Epidermal melanocyte (primary cell): ENCODE results near the gene RGS7.

Experiments used
- DNase-seq: peaks from one replicate; pipeline ENCODE4 v3.0.0; 2011; ENCODE audit warnings: low spot score; ENCODE audit not compliant: insufficient read length

Gene RGS7

DNA sequence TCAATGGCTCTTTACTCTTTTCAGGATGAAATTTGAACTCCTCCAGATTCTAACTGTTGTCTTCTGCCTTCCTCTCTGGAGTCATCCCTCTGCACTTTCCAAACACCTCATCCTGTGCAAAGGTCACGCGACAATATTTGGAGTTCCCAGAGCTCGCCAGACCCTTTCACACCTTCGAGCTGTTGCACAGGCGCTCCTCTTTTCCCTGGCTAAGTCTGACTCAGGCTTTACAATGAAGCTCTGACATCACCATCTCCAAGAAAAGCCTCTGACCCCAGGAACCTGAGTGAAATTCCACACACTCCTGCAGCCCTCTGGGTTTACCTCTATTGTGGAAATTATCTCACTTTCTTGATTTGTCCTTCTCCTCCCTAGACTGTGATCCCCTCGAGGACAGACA is 270.3 kb downstream of the RGS7 start:
- no peak for DNase-seq

DNA sequence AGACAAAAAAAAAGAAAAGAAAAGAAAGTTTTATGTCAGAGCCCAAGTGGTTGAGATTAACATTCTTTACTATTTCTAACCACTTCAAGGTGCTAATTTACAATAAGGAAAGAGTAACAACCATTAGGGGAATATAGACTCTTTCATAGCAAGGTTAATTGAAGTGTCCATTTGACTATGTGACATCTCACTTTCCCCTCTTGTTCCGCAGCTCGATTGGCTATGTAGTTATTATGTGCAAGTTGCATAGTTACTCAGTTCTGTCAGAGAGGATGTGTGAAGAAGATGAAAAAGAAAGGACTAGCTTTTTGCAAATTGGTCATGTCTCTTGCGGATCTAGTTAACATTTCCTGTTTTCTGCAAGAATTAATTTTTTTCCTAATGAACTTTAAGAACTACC is 273.7 kb downstream of the RGS7 start:
- no peak for DNase-seq

GRCh38 chr1:241081473-241081872 is 275.5 kb downstream of the RGS7 start:
- no peak for DNase-seq

DNA sequence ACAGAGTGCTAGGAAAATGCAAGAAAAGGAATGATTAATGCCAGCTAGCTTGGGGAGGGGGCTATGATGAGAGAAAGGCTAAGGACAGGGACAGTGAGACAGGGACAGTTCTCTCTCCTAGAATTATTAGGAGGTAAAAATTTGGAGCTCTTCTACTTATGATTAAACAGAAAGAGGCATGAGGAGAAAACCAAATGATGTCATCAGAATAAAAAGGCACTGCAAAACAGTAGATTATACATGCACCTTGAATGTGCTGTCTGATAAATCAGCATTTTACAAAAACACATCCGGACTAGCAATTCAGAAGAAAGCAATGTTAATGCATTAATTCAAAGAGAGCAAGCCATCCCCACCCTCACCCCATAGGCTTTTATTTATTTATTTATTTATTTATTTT is 277.5 kb downstream of the RGS7 start:
- no peak for DNase-seq

- DNase-seq, result no peak
Observed at GRCh38 chr1:241079047-241079446, 278.0 kb downstream of the RGS7 start.

- DNase-seq, result no peak
Observed at GRCh38 chr1:241077386-241078147, 279.4 kb downstream of the RGS7 start.

DNA sequence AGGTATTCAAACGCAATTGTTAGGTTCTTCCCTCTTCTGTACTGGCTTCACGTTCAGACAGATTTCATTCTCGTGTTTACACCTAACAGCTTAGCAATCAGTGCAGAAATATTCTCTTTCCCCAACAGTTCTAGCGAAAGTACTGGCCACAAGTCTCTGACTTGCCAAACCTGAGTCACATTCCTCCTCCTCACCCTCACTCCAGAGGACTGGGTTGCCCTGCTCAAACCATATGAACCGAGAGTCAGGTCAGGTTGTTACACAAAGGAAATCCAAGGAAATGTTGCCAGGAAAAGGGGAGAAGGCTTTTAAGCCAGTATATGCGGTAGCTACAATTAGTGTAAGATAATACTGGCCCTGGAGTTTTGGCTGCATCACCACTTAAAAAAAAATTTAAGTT is 282.5 kb downstream of the RGS7 start:
- DNase-seq, result no peak

DNA sequence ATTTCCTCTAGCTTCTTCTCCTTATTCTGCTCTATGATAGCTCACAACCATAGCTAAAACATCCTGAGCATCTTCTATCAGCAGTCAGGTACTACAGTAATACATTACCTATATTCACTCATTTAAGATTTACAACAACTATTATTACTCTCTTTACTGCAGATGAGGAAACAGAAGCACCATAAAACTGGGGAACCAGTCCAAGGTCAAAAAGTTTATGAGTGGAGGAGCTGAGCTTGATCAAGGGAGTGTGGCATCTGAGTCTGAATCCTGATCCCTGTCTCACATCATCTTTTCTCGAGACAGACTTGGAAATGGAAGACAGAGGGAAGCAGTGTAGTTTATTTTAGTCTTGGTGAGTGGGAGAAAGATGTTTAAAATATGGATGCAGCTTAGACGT is 288.6 kb downstream of the RGS7 start:
- no peak for DNase-seq

DNA sequence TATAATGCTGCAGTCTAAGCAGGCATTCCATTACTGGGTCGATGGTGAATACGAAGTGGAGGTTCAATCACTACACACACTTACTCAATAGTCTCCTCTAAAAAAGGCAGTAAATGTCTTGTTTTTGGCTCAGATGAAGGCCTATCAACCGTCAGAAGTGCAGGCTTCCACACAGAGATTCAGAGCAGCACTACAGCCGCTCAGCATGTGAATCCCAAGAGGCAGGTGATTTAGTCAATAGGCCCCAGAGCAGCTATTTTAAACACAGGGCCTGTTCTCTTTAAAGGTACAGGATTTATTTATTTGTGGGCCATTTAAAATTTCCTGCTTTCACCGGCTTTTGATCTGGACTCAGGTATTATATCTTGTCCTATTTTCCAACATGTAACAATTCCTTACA is 293.7 kb downstream of the RGS7 start:
- DNase-seq, result no peak

GRCh38 chr1:241061062-241061461 is 295.9 kb downstream of the RGS7 start:
- no peak for DNase-seq

- DNase-seq, result no peak
Observed at GRCh38 chr1:241048622-241049021, 308.4 kb downstream of the RGS7 start.

GRCh38 chr1:241045659-241046058 is 311.3 kb downstream of the RGS7 start:
- DNase-seq, result no peak

DNA sequence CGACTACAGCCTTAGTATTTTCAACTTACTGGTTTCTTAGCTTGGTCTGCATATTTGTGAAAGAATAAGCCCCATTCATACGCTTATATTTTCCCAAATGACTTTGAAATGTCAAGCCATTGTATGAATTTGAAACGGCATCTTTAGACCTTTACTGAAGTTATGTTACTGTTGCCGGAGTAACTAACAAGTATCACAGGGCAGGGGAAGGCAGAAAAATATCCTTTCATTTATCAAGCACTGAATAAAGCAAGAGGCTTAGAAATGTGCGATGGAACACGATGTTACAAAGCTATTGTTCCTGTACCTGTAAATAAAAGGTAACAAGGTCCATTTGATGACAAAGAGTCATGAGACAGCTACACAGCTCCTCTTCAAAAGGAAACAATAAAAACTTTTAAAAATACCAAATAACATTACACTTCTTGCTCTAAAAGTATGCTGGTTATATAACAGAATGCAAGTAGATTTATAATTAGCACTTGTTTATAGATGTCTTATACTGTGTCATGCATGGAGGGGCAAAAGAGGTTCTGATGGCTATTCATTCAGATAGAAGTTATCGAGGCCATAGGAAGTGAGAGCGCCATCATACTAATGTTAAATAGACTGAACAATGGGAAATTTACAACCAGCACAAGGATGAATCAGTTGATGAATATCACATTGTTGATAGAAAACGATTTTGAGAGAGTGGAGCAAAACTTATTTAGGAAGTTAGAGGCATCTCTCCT is 322.6 kb downstream of the RGS7 start:
- no peak for DNase-seq

DNA sequence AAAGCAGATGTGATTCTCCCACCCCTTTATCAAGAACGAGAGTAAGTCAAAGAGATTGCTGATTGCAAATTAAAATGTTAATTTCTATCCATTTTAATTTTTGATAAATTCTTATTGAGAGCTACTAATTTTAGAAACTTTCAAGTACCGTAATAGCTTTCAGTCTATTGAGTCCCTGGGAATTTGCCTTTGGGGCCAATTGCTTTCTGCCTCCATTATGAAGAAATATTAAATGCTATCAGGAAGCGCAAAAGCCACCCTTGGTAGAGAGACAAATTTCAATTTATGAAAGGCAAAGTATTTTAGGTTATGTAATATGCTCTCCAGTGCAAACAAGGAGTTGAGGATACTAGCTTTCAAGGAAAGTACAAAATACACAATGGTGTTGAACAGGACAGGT is 332.2 kb downstream of the RGS7 start:
- DNase-seq, result no peak

DNA sequence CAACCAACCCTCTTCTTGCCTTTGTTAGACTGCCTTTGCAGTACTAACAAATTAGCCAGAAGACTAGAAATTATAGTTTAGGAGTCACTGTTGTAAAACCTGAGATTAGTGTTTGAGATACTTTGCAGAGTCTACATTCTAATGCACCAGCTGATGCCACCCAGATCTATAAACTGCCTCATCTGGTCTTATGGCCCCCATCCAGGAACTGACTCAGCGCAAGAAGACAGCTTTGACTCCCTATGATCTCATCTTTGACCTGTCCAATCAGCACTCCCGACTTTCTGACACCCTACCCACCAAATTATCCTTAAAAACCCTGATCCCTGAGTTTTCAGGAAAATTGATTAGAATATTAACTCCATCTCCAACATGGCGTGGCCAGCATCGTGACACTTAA is 334.6 kb downstream of the RGS7 start:
- no peak for DNase-seq

DNA sequence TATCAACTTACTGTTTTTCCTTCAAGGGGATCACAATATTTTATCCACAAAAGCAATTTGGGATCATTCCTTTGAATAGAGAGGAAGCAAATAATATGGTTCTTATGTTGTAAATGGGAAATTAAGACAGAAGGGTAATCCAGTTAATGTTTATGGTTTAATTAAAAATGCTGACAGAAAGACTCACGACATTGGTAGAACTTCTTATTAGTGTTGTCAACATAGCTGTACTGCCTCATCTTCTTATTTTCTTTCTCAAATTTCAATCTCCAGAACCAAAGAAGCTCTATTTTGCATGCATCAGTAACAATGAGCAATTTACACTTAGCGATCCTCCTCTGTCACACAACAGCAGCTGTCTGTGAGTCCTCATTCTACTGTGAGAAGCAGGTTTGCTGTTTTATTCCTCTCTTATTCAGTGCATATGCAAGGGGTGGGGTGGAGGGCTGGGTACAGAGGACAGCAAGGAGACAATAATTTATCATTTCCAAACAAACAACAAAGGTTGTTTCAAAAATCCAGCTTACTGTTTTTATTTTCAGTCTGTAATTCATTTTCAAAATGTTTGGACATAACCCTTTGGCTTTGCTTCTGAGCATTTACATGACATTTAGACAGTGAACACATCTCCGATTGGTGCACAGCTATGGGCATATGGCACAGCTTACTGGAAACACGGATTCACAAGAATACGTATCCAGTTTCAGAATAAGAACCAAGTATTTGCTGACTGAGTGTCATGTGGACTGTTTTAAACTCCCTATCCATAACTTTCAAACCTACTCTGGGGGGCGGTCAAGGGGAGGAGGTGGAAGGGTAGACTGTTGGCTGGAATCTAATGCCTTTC is 335.9 kb downstream of the RGS7 start:
- DNase-seq, result no peak

GRCh38 chr1:241012708-241013340 is 344.2 kb downstream of the RGS7 start:
- no peak for DNase-seq

GRCh38 chr1:241007668-241008067 is 349.3 kb downstream of the RGS7 start:
- DNase-seq, result no peak

- DNase-seq, result no peak
Observed at GRCh38 chr1:240999826-241000225, 357.2 kb downstream of the RGS7 start.

DNA sequence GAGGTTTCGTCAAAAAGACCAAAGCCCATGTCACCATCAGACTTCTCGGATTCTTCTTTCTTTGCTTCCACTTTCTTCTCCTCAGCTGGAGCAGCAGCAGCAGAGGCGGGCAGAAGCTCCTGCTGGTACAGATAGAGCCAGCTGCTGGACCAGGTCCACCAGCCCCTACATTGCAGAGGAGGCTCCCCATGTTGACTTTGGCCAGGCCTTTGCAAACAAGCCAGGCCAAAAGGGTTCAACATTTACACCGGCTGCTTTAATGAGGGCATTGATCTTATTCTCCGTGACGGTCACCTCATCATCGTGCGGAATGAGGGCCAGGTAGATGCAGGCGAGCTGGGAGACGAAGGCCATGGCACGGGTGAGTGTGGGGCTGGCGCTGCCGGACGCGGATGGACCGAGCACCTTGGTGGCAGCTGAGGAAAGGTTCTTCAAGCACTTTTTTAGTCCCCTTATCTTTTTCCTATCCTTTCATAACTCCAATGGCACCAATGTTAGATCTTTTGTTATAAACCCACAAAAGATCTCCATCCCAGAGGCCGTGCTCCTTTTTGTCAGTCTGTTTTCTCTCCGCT is 358.5 kb downstream of the RGS7 start:
- no peak for DNase-seq

- DNase-seq, result no peak
Observed at GRCh38 chr1:240998024-240998423, 359.0 kb downstream of the RGS7 start.
